Neural cell (in vitro differentiated cells): Measurements from ENCODE around the gene CC2D2B.

Source experiments
- EP300 ChIP-seq: fragments of 450-650 bp; conservative IDR thresholded peaks from 2 replicates; pipeline ENCODE4 v1.6.1; 2014; ENCODE audit warnings: antibody characterized with exemption, mild to moderate bottlenecking, moderate library complexity; ENCODE audit not compliant: poor library complexity, severe bottlenecking
- TAF1 ChIP-seq: IDR thresholded peaks from 2 replicates; pipeline ENCODE4 v1.6.1; 2012; ENCODE audit warnings: low read depth
- TF ChIP-seq, protein P1 (sequence below): fragments of 450-650 bp; IDR thresholded peaks from 2 replicates; pipeline ENCODE4 v1.5.1; 2014; ENCODE audit warnings: antibody characterized with exemption, mild to moderate bottlenecking, moderate library complexity; ENCODE audit not compliant: poor library complexity, severe bottlenecking

DNA sequence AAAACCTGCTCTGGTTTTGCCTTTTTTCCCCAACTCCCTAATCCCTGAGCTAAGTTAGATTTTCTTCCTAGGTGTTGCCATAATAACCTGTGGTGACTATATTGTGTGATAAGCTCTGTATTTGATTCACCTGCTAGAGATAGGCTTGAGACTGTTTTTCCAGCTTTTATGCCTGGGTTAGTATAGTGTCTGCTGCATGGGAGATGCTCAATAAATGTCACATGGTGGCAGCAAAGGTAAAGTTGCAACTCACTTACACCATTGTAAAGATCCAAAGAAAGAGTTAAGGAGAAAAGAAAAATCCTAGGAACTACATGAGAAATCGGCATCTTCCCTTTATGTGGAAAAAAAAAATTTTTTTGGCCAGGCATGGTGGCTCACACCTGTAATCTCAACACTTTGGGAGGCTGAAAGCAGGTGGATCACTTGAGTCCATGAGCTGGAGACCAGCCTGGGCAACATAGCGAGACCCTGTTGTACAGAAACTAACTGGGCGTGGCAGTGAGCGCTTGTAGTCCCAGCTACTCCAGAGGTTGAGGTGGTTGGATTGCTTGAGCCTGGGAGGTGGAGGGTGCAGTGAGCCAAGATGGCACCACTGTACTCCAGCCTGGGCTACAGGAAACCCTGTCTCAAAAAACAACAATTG, 139.4 kb downstream of the CC2D2B start:
- TF ChIP-seq, protein P1, sequence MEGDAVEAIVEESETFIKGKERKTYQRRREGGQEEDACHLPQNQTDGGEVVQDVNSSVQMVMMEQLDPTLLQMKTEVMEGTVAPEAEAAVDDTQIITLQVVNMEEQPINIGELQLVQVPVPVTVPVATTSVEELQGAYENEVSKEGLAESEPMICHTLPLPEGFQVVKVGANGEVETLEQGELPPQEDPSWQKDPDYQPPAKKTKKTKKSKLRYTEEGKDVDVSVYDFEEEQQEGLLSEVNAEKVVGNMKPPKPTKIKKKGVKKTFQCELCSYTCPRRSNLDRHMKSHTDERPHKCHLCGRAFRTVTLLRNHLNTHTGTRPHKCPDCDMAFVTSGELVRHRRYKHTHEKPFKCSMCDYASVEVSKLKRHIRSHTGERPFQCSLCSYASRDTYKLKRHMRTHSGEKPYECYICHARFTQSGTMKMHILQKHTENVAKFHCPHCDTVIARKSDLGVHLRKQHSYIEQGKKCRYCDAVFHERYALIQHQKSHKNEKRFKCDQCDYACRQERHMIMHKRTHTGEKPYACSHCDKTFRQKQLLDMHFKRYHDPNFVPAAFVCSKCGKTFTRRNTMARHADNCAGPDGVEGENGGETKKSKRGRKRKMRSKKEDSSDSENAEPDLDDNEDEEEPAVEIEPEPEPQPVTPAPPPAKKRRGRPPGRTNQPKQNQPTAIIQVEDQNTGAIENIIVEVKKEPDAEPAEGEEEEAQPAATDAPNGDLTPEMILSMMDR: peak; percentile 63
- TF ChIP-seq TAF1 (no peak), EP300 (no peak)
